Activated CD8-positive, alpha-beta memory T cell treated with anti-CD3 and anti-CD28 coated beads for 36 hours (primary cell): ENCODE results near the gene HEMK1. TPM values are rescaled to one million over a fixed set of nuclear protein-coding genes. Genes with fewer than 3 reads are reported as not detected.

ENCODE experiments used
- CTCF ChIA-PET: fragments of 350-600 bp; sonication (Branson Sonifier 250); formaldehyde crosslinking; loops from one replicate; lab custom pipeline; 2021; ENCODE audit warnings: antibody characterized with exemption; lab: Charles Lee
- POLR2A ChIA-PET: fragments of 350-600 bp; sonication (Branson Sonifier 250); formaldehyde crosslinking; loops from one replicate; lab custom pipeline; 2021; ENCODE audit warnings: antibody characterized with exemption; lab: Charles Lee
- total RNA-seq, 2 experiments: library from RNA; stranded (reverse); gene quantifications; one replicate each; pipeline ENCODE4 v1.2.3, GENCODE V29; 2021

HEMK1 gene
- total RNA-seq, 2 experiments from 2014 or later = 58.6 to 59.7 TPM

- ChIA-PET CTCF (interaction anchor here (0.6 to 21.0 kb wide), 12 partner anchors 12 to 860 kb away, joined by 3 to 600 read pairs (median 3); partner anchors contain the start of genes CISH and MAPKAPK3), POLR2A (interaction anchor here (0.6 to 12.5 kb wide), 6 partner anchors 21 to 1674 kb away, joined by 3 to 594 read pairs (median 4); partner anchors contain the start of genes CISH, MAPKAPK3 and NPRL2)
Measured at GRCh38 chr3:50567386-50568167, 1.7 kb upstream of the HEMK1 start, which contains the start of gene C3orf18. Gene C3orf18, minus strand, starts transcription at chr3:50567747. Its CDS starts 2,048 bp downstream, at chr3:50565699.

GRCh38 chr3:50570508-50571279 lies 1.4 kb downstream of the HEMK1 start:
- ChIA-PET POLR2A (interaction anchor here (1.0 to 12.5 kb wide), 5 partner anchors 19 to 234 kb away, joined by 3 to 594 read pairs (median 4); partner anchors contain the start of genes CISH and MAPKAPK3), CTCF (interaction anchor here (1.0 to 21.0 kb wide), 8 partner anchors 11 to 230 kb away, joined by 3 to 600 read pairs (median 5); partner anchors contain the start of genes CISH, MAPKAPK3 and RASSF1)

- ChIA-PET POLR2A (interaction anchor here (1.2 to 12.5 kb wide), 4 partner anchors 18 to 82 kb away, joined by 3 to 594 read pairs (median 146); partner anchors contain the start of genes CISH and MAPKAPK3), CTCF (interaction anchor here (0.6 to 21.0 kb wide), 6 partner anchors 11 to 337 kb away, joined by 3 to 600 read pairs (median 10); partner anchors contain the start of genes CISH and MAPKAPK3)
Measured at GRCh38 chr3:50571486-50571885, 2.2 kb downstream of the HEMK1 start.

DNA sequence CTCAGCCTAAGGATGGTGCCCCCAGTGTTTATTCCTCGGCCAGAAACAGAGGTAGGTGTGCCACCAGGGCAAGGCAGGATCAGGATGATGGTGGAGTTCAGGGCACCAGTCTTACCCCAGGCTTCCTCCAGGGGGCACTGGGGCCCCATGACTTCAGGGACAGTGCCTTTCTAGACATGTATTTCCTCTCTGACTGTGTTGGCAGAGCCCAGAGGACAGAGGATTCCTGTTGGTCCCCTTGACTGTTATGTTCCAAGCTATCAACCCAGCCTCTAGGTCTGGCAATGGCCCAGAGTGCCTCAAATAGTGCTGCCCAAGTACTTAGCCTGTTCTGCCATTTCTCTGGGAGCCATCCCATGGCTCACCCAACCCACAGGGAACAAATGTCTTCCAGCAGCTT lies 2.8 kb downstream of the HEMK1 start:
- ChIA-PET CTCF (interaction anchor here (0.6 to 21.0 kb wide), 10 partner anchors 10 to 338 kb away, joined by 3 to 600 read pairs (median 6); partner anchors contain the start of genes CISH and MAPKAPK3), POLR2A (interaction anchor here (1.1 to 12.5 kb wide), 6 partner anchors 18 to 234 kb away, joined by 3 to 594 read pairs (median 4); partner anchors contain the start of genes CISH and MAPKAPK3)

- POLR2A ChIA-PET = interaction anchor here (1.1 to 12.5 kb wide), 5 partner anchors 17 to 235 kb away, joined by 3 to 594 read pairs (median 5); partner anchors contain the start of genes CISH and MAPKAPK3
- CTCF ChIA-PET = interaction anchor here (0.8 to 21.0 kb wide), 8 partner anchors 9 to 326 kb away, joined by 3 to 600 read pairs (median 8); partner anchors contain the start of genes CISH and MAPKAPK3
Measured at GRCh38 chr3:50572801-50573371, 3.6 kb downstream of the HEMK1 start.

- POLR2A ChIA-PET = interaction anchor here (1.7 to 12.5 kb wide), 3 partner anchors 16 to 46 kb away, joined by 5 to 594 read pairs (median 289); partner anchors contain the start of genes CISH and MAPKAPK3
Measured at GRCh38 chr3:50573566-50574443, 4.5 kb downstream of the HEMK1 start.

DNA sequence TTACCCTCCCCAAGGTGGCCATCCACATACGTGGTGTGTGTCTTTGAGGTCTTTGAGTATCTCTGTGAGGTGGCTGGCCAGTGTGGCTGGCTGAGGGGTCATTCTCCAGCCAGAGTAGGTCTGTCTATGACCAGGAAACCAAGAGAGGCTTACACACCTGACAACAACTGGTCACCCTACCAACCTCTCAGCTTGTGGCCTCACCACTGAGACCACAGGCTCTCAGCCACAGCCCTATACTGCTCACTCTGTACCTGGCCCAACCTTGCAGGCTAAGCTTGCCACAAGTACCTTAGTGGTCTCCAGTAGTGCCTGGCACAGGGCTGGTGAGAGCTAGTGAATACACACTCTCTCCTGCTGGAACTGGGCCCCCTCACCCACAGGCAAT lies 5.1 kb downstream of the HEMK1 start:
- ChIA-PET CTCF (interaction anchor here (1.1 to 21.0 kb wide), 3 partner anchors 9 to 34 kb away, joined by 4 to 600 read pairs (median 280); partner anchors contain the start of genes CISH and MAPKAPK3), POLR2A (interaction anchor here (0.6 to 12.5 kb wide), 3 partner anchors 16 to 78 kb away, joined by 3 to 594 read pairs (median 289); partner anchors contain the start of genes CISH and MAPKAPK3)

More at GRCh38 chr3:50573566-50574443, 4.5 kb downstream of the HEMK1 start:
- CTCF ChIA-PET = interaction anchor here (1.1 to 21.0 kb wide), 6 partner anchors 8 to 79 kb away, joined by 4 to 600 read pairs (median 13); partner anchors contain the start of genes CISH and MAPKAPK3

- ChIA-PET CTCF (interaction anchor here (11.6 to 21.0 kb wide), 2 partner anchors 14 to 33 kb away, joined by 280 to 600 read pairs; partner anchors contain the start of genes CISH and MAPKAPK3), POLR2A (interaction anchor here (11.6 to 12.5 kb wide), 2 partner anchors 15 to 33 kb away, joined by 289 to 594 read pairs; partner anchors contain the start of genes CISH and MAPKAPK3)
Measured at GRCh38 chr3:50575372-50575771, 6.0 kb downstream of the HEMK1 start.

- ChIA-PET POLR2A (interaction anchor here (11.6 to 12.5 kb wide), 2 partner anchors 13 to 31 kb away, joined by 289 to 594 read pairs; partner anchors contain the start of genes CISH and MAPKAPK3), CTCF (interaction anchor here (11.6 to 21.0 kb wide), 2 partner anchors 12 to 31 kb away, joined by 280 to 600 read pairs; partner anchors contain the start of genes CISH and MAPKAPK3)
Measured at GRCh38 chr3:50577348-50577747, 8.0 kb downstream of the HEMK1 start.

DNA sequence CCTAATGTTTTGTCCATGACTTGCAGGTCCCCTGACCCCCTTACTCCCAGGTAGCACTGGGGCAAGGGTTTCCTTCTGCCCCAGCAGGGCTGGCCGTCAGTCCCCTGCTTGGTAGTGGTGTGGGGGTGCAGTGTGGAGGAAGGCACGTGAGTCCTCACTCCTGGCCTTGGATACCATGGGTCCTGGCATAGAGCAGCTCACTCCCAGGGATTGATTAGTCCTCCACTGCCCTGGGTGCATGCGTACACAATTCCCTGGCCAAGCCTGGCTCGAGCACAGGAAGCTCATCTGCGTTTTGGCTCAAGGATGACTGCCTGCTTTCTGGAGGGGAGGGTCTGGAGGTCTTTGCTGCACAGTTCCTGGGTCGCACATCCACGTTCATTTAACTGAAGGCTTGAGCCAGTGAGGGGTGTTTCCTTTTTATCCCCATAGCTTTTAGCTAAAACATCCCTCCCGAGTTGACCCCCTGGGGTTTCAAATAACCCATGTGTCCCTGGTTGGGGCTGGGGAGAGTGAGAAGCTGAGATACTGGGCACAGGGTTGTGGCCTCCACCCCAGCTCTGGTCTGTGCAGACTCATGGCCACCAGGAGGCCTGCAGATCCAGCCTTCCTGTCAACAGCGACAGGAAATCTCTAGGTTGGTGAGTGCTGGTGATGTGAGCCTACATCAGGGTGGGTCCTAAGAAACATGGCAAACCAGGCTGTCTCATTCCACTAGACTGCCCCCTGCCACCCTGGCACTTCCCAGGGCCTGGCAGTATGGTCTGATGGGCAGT lies 11.5 kb downstream of the HEMK1 start:
- ChIA-PET CTCF (interaction anchor here (0.7 to 21.0 kb wide), 4 partner anchors 9 to 72 kb away, joined by 3 to 600 read pairs (median 8); partner anchors contain the start of genes CISH and MAPKAPK3), POLR2A (interaction anchor here (0.5 kb wide), 1 partner anchor 293 kb away, joined by 3 read pairs; no protein-coding TSS in a partner anchor)

GRCh38 chr3:50581459-50581842 lies 12.1 kb downstream of the HEMK1 start:
- ChIA-PET CTCF (interaction anchor here (0.7 to 21.0 kb wide), 4 partner anchors 9 to 71 kb away, joined by 3 to 600 read pairs (median 8); partner anchors contain the start of genes CISH and MAPKAPK3), POLR2A (no interaction called here)

DNA sequence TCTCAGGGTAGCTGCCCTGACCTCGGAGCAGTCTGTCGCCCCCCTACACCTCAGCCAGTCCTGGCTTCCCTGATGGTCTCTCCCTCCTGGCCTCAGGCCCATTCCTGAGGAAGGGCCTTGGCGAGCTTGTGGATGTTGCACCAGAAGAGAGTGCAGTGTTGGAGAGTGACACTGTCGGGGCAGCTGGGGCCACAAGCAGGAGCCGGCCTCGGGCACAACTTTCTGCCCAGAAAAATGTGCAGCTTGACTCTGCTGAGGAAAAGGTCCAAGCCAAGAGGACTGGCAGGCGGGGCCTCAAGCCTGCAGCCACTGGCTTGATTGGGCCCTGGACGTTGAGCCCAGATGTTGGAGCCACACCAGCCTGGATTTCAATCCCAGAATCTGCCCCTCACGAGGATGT lies 12.8 kb downstream of the HEMK1 start:
- POLR2A ChIA-PET = interaction anchor here (0.9 kb wide), 1 partner anchor 30 kb away, joined by 3 read pairs; the partner anchor contains the start of gene CISH
- CTCF ChIA-PET = interaction anchor here (0.9 to 21.0 kb wide), 3 partner anchors 10 to 71 kb away, joined by 3 to 600 read pairs (median 14); partner anchors contain the start of genes CISH and MAPKAPK3

DNA sequence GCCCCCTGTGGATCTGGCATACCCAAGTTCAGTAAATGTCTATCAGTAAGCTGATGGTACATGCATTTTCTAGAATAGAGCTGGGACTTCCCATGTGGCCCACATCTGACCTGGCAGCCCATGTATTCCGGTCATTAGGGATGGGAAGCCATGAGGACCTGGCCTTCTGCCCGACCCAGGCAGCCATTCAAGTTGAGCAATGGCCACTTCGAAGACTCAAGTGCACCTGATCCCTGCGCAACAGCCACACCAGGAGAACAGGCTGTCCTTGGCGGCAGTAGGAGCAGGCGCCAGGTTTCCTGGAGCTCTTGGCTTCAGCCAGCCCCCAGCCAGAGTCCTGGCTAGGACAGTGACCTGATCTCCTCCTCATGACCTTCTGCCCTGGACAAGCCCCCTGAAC lies 14.6 kb downstream of the HEMK1 start:
- ChIA-PET CTCF (interaction anchor here (1.2 to 21.0 kb wide), 3 partner anchors 9 to 24 kb away, joined by 4 to 600 read pairs (median 4); partner anchors contain the start of genes CISH and MAPKAPK3), POLR2A (no interaction called here)

- POLR2A ChIA-PET = no interaction called here
- CTCF ChIA-PET = interaction anchor here (1.2 to 21.0 kb wide), 3 partner anchors 10 to 24 kb away, joined by 4 to 600 read pairs (median 4); partner anchors contain the start of genes CISH and MAPKAPK3
Measured at GRCh38 chr3:50584391-50584790, 15.1 kb downstream of the HEMK1 start.
